BLaER1 treated with 17β-estradiol and CSF1 and Interleukin-3, amounts not matched to agents 10 nM and 100 nM (cell line): ENCODE data around the gene ISG15.
A peak's percentile ranks its signal among the peaks of the same experiment; 100 is the strongest.
"Not testable (repeated sequence)": the region's sequence is repeated elsewhere in the genome, so short reads cannot be mapped to it uniquely, and the experiment has no call there.

Source experiments
- H3K27ac ChIP-seq, 11 experiments: shearing (Covaris generic); formaldehyde crosslinking; 2 replicates each; pipeline ENCODE4 v1.8.1; 2022
- H3K27me3 ChIP-seq, 11 experiments: shearing (Covaris generic); formaldehyde crosslinking; 2 replicates each; pipeline ENCODE4 v1.8.1; 2022
- H3K36me3 ChIP-seq, 11 experiments: shearing (Covaris generic); formaldehyde crosslinking; 2 replicates each; pipeline ENCODE4 v1.8.1; 2022
- H3K4me1 ChIP-seq, 10 experiments: shearing (Covaris generic); formaldehyde crosslinking; 2 replicates each; pipeline ENCODE4 v1.8.1; 2022
- H3K4me2 ChIP-seq, 11 experiments: shearing (Covaris generic); formaldehyde crosslinking; 2 replicates each; pipeline ENCODE4 v1.8.1; 2022
- H3K4me3 ChIP-seq, 10 experiments: shearing (Covaris generic); formaldehyde crosslinking; 2 replicates each; pipeline ENCODE4 v1.8.1; 2022
- H3K9ac ChIP-seq, 11 experiments: shearing (Covaris generic); formaldehyde crosslinking; 2 replicates each; pipeline ENCODE4 v1.8.1; 2022
- H3K9me3 ChIP-seq, 11 experiments: shearing (Covaris generic); formaldehyde crosslinking; replicated peaks in 1 of 11; 2 replicates each; pipeline ENCODE4 v1.8.1; 2022
- H4K20me1 ChIP-seq, 11 experiments: shearing (Covaris generic); formaldehyde crosslinking; 2 replicates each; pipeline ENCODE4 v1.8.1; 2022
- Cebpa-rat ChIP-seq, 11 experiments: shearing (Covaris generic); IDR thresholded peaks; 2 replicates each; pipeline ENCODE4 v1.8.1; 2022

The ISG15 gene

GRCh38 chr1:1055841-1056736 lies 42.8 kb downstream of the ISG15 start:
- Histone ChIP-seq H4K20me1 (peaks cover 0 to 68% (median 19%) of the 10 kb centered on the region in 11 experiments; a peak in 15 of 22 replicates), H3K4me2 (no peak overlapping the region), H3K9me3 (no peaks in the 10 kb centered on the region), H3K9ac (no peak overlapping the region), H3K36me3 (peaks cover 7 to 45% (median 29%) of the 10 kb centered on the region in 11 experiments; a peak in 17 of 22 replicates), H3K27ac (no peak overlapping the region), H3K4me1 (peaks cover 24 to 38% (median 32%) of the 10 kb centered on the region in 10 experiments), H3K27me3 (peaks cover 39 to 47% (median 43%) of the 10 kb centered on the region in 11 experiments), H3K4me3 (no peak overlapping the region)
- TF ChIP-seq Cebpa-rat (IDR thresholded peaks at IDR 0.05), result no peak

DNA sequence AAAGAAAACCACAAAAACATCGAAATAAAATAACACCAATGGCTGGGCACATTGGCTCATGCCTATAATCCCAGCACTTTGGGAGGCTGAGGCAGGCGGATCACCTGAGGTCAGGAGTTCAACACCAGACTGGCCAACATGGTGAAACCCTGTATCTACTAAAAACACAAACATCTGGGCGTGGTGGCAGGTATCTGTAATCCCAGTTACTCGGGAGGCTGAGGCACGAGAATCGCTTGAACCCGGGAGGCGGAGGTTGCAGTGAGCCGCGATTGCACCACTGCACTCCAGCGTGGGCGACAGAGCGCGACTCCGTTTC lies 44.4 kb downstream of the ISG15 start:
- Histone ChIP-seq H3K27me3 (peaks cover 54 to 62% (median 58%) of the 10 kb centered on the region in 11 experiments), H3K36me3 (peaks cover 0 to 28% (median 15%) of the 10 kb centered on the region in 11 experiments; a peak in 13 of 22 replicates), H3K4me1 (peaks cover 31 to 52% (median 43%) of the 10 kb centered on the region in 10 experiments), H4K20me1 (peaks cover 0 to 67% (median 21%) of the 10 kb centered on the region in 11 experiments; a peak in 15 of 22 replicates), H3K4me3 (peak overlapping the region in 1 of 10 experiments; percentile 47; a peak in 1 of 20 replicates), H3K4me2 (peak overlapping the region; percentile 86 to 100 (median 95))
- not testable (repeated sequence) for H3K9ac ChIP-seq, H3K27ac ChIP-seq, H3K9me3 ChIP-seq
- peak in 3 of 11 experiments; percentile 34 to 68 (median 57); a peak in 3 of 22 replicates for TF ChIP-seq Cebpa-rat (IDR thresholded peaks at IDR 0.05)

DNA sequence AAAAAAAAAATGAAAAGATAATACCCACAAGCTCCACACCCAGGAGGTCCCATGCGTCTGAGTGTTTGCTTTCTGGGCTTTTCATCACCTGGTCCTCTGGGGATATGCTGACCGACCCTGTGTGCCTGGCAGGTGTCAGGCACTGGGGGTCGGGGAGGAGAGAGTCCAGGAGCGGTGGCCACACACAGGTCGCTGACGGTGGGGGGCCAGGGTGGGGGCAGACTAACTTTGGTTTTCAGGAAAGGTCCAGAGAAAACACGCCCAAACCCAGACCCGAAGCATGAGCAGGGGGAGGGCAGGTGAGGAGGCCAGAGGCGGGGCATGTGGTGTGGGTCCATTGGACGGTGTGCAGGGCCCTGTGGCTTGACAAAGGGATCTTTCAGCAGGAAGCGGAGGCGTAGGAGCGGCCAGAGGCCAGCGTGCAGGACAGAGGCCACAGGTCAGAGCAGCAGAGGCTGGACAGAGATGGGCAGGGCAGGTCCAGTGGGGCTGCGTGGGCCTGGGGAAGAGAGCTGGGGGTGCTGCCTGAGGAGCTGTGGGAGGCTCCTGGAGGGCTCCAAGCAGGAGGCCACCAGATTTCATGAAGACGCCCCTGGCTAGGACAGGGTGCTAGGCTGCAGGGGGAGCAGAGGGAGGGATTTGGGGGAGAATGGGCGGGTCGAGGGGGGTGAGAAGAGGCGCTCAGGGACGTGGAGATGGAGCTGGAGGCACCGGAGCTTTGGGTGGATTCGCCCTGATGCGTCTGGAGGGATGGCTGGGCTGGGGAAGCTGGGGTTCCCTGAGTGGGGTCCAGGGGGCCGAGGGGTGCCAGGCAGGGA lies 45.0 kb downstream of the ISG15 start:
- peak overlapping the region; percentile 86 to 100 (median 95) for H3K4me2 ChIP-seq
- H3K36me3 ChIP-seq, result peaks cover 0 to 22% (median 14%) of the 10 kb centered on the region in 11 experiments; a peak in 13 of 22 replicates
- H3K4me1 ChIP-seq, result peaks cover 37 to 58% (median 49%) of the 10 kb centered on the region in 10 experiments
- H3K9me3 ChIP-seq, result no peaks in the 10 kb centered on the region
- TF ChIP-seq Cebpa-rat (IDR thresholded peaks at IDR 0.05), result no peak
- peak overlapping the region in 6 of 11 experiments; percentile 1 to 76 (median 72); a peak in 8 of 22 replicates for H3K9ac ChIP-seq
- H3K4me3 ChIP-seq, result peak overlapping the region; percentile 54 to 73 (median 60)
- peaks cover 0 to 67% (median 27%) of the 10 kb centered on the region in 11 experiments; a peak in 16 of 22 replicates for H4K20me1 ChIP-seq
- peak overlapping the region in 3 of 11 experiments; percentile 14 to 50 (median 44); a peak in 2 of 22 replicates for H3K27ac ChIP-seq
- H3K27me3 ChIP-seq, result peaks cover 60 to 68% (median 64%) of the 10 kb centered on the region in 11 experiments

- Histone ChIP-seq H3K9ac (peak overlapping the region; percentile 15 to 76 (median 67); a peak in 20 of 22 replicates), H3K27me3 (peaks cover 60 to 72% (median 68%) of the 10 kb centered on the region in 11 experiments), H3K27ac (peak overlapping the region in 7 of 11 experiments; percentile 39 to 63 (median 51); a peak in 11 of 22 replicates)
Measured at GRCh38 chr1:1058921-1059493, 45.7 kb downstream of the ISG15 start.

DNA sequence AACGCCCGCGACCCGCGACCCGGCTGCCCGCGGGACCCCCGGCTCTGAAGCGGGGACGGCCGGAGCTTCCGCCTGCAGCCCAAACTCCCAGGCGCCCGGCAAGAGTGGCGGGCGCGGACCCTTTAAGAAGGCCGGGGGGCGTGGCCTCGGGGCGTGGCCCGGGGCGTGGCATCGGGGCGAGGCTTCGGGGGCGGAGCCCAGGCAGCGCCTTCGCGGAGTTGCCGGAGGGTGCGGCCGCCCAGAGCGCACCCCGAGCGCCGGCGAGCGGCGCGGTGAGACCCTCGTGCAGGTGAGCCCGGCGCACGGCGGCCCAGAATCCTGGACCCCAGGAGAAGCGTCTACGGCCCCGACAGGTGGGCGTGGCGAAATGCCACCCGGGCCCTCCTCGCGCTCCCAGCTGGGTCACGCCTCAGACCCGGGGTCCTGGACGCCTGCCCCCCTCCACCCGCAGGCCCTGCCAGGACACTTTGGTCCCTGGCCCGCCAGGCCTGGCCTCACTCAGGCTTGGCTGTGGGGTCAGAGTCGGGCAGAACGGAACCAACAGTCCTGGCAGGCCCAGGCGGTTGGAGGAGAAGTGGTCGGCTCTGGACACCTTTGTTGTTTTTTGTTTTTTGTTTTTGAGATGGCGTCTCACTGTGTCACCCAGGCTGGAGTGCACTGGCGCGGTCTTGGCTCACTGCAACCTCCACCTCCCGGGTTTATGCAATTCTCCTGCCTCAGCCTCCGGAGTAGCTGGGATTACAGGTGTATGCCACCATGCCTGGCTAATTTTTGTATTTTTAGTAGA lies 46.4 kb downstream of the ISG15 start:
- Histone ChIP-seq H3K9ac (peak overlapping the region; percentile 15 to 76 (median 67); a peak in 20 of 22 replicates), H3K36me3 (peaks cover 0 to 9% (median 4%) of the 10 kb centered on the region in 11 experiments; a peak in 9 of 22 replicates), H3K27ac (peak overlapping the region in 7 of 11 experiments; percentile 39 to 63 (median 51); a peak in 10 of 22 replicates), H3K4me1 (peaks cover 48 to 71% (median 62%) of the 10 kb centered on the region in 10 experiments), H3K4me2 (peak overlapping the region; percentile 86 to 100 (median 95)), H3K27me3 (peaks cover 63 to 78% (median 74%) of the 10 kb centered on the region in 11 experiments), H3K4me3 (peak overlapping the region; percentile 54 to 73 (median 60)), H4K20me1 (peaks cover 0 to 65% (median 34%) of the 10 kb centered on the region in 11 experiments; a peak in 17 of 22 replicates), H3K9me3 (no peaks in the 10 kb centered on the region)
- TF ChIP-seq Cebpa-rat (IDR thresholded peaks at IDR 0.05), result no peak

More at GRCh38 chr1:1058921-1059493, 45.7 kb downstream of the ISG15 start:
- TF ChIP-seq Cebpa-rat (IDR thresholded peaks at IDR 0.05), result no peak
- H4K20me1 ChIP-seq, result peaks cover 0 to 67% (median 30%) of the 10 kb centered on the region in 11 experiments; a peak in 17 of 22 replicates
- peak overlapping the region; percentile 54 to 73 (median 60) for H3K4me3 ChIP-seq
- H3K4me2 ChIP-seq, result peak overlapping the region; percentile 86 to 100 (median 95)
- peaks cover 0 to 15% (median 8%) of the 10 kb centered on the region in 11 experiments; a peak in 13 of 22 replicates for H3K36me3 ChIP-seq
- H3K9me3 ChIP-seq, result no peaks in the 10 kb centered on the region
- peaks cover 43 to 65% (median 56%) of the 10 kb centered on the region in 10 experiments for H3K4me1 ChIP-seq

DNA sequence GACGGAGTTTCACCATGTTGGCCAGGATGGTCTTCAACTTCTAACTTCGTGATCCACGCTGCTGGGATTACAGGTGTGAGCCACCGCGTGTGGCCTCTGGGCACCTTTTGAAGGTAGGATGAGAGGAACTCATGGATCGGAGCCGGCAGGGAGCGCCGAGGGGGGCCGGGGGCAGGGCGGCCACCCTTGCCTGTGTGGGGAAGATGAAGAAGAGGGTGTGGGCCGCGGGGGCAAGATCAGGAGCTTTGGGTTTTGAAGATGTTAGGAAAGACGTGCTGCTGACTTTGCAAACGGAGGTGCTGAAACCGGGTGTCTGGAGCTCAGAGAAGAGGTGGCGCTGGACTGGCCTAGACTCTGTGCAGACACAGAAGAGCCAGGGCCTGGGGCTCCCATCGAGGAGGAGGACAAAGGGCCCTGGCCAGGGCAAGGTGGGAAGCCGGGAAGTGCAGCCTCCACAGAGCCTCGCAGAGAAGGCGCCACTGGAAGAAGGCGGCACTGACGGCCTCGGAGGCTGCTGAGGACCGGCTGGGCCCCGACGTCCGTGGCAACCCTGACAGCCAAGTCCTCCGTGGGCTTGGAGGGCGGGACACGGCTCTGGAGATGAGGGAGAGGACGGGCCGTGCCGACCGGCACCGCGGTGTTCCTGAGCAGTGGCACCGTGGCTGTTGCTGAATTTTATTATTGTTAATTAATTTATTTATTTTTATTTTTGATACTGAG lies 47.1 kb downstream of the ISG15 start:
- Histone ChIP-seq H3K9me3 (no peaks in the 10 kb centered on the region), H3K4me1 (peaks cover 48 to 74% (median 63%) of the 10 kb centered on the region in 10 experiments), H3K9ac (peak overlapping the region in 1 of 11 experiments; percentile 73; a peak in 2 of 22 replicates), H3K36me3 (peaks cover 0 to 1% (median 0%) of the 10 kb centered on the region in 11 experiments; a peak in 5 of 22 replicates), H3K4me3 (peak overlapping the region in 9 of 10 experiments; percentile 54 to 66 (median 59); a peak in 13 of 20 replicates), H3K27me3 (peaks cover 66 to 81% (median 76%) of the 10 kb centered on the region in 11 experiments), H4K20me1 (peaks cover 0 to 64% (median 34%) of the 10 kb centered on the region in 11 experiments; a peak in 17 of 22 replicates), H3K4me2 (peak overlapping the region; percentile 86 to 100 (median 95)), H3K27ac (no peak overlapping the region)
- TF ChIP-seq Cebpa-rat (IDR thresholded peaks at IDR 0.05), result no peak
